Trophoblast cell (in vitro differentiated cells and primary cell): Measurements from ENCODE around the gene SARM1.

Source experiments
- DNase-seq, 2 donors: peaks; one replicate each; pipeline ENCODE4 v3.0.0-alpha.2; 2016
- H2AFZ ChIP-seq: 2 replicates; pipeline ENCODE4 v1.6.1; 2013; ENCODE audit warnings: low read length, moderate library complexity, mild to moderate bottlenecking; ENCODE audit not compliant: insufficient read depth, poor library complexity
- H2AK5ac ChIP-seq: 2 replicates; pipeline ENCODE4 v1.6.1; 2013; ENCODE audit warnings: mild to moderate bottlenecking, low read length
- H2BK120ac ChIP-seq: 2 replicates; pipeline ENCODE4 v1.6.1; 2013; ENCODE audit warnings: low read length, mild to moderate bottlenecking, moderate library complexity; ENCODE audit not compliant: insufficient read depth, poor library complexity
- H2BK12ac ChIP-seq: 2 replicates; pipeline ENCODE4 v1.6.1; 2013; ENCODE audit warnings: mild to moderate bottlenecking, low read length, moderate library complexity
- H2BK5ac ChIP-seq: 2 replicates; pipeline ENCODE4 v1.6.1; 2013; ENCODE audit warnings: low read length, low read depth, moderate library complexity, mild to moderate bottlenecking; ENCODE audit not compliant: poor library complexity
- H3K14ac ChIP-seq: 2 replicates; pipeline ENCODE4 v1.6.1; 2013; ENCODE audit warnings: mild to moderate bottlenecking, low read length
- H3K18ac ChIP-seq: 2 replicates; pipeline ENCODE4 v1.6.1; 2013; ENCODE audit warnings: mild to moderate bottlenecking, low read length
- H3K23ac ChIP-seq: 2 replicates; pipeline ENCODE4 v1.6.1; 2013; ENCODE audit warnings: low read length
- H3K27ac ChIP-seq: 2 replicates; pipeline ENCODE4 v1.5.1; 2013; ENCODE audit warnings: low read depth, mild to moderate bottlenecking, inconsistent platforms, low read length, moderate library complexity
- H3K27me3 ChIP-seq: 2 replicates; pipeline ENCODE4 v1.6.1; 2013; ENCODE audit warnings: inconsistent platforms, mild to moderate bottlenecking, low read length, moderate library complexity; ENCODE audit not compliant: insufficient read depth
- H3K36me3 ChIP-seq, 2 experiments: 1 replicate in 1 of 2; 2 replicates in 1 of 2; pipeline ENCODE4 v1.6.1; 2013; ENCODE audit warnings: low read length in 2 of 2, mild to moderate bottlenecking in 2 of 2, moderate library complexity in 1 of 2; ENCODE audit not compliant: insufficient read depth in 2 of 2, control insufficient read depth in 1 of 2
- H3K4ac ChIP-seq: 2 replicates; pipeline ENCODE4 v1.6.1; 2013; ENCODE audit warnings: low read depth, mild to moderate bottlenecking, low read length, moderate library complexity
- H3K4me1 ChIP-seq, 2 experiments: 1 replicate in 1 of 2; 2 replicates in 1 of 2; pipeline ENCODE4 v1.6.1; 2013; ENCODE audit warnings: low read length in 2 of 2, mild to moderate bottlenecking in 2 of 2, moderate library complexity in 1 of 2; ENCODE audit not compliant: insufficient read depth in 2 of 2, control insufficient read depth in 1 of 2
- H3K4me2 ChIP-seq: 2 replicates; pipeline ENCODE4 v1.6.1; 2013; ENCODE audit warnings: inconsistent platforms, mild to moderate bottlenecking, low read length, moderate library complexity
- H3K4me3 ChIP-seq: 2 replicates; pipeline ENCODE4 v1.5.1; 2013; ENCODE audit warnings: mild to moderate bottlenecking, low read depth, low read length, inconsistent platforms
- H3K79me1 ChIP-seq: one replicate; pipeline ENCODE4 v1.6.1; 2013; ENCODE audit warnings: low read length
- H3K79me2 ChIP-seq: 2 replicates; pipeline ENCODE4 v1.6.1; 2013; ENCODE audit warnings: low read length, mild to moderate bottlenecking; ENCODE audit not compliant: control insufficient read depth, insufficient read depth, poor library complexity
- H3K9ac ChIP-seq: 2 replicates; pipeline ENCODE4 v1.6.1; 2013; ENCODE audit warnings: mild to moderate bottlenecking, low read length
- H3K9me3 ChIP-seq: 2 replicates; pipeline ENCODE4 v1.6.1; 2013; ENCODE audit warnings: low read depth, mild to moderate bottlenecking, control low read depth, inconsistent platforms, low read length; ENCODE audit not compliant: insufficient read depth
- H4K12ac ChIP-seq: 2 replicates; pipeline ENCODE4 v1.6.1; 2013; ENCODE audit warnings: low read depth, mild to moderate bottlenecking, low read length, moderate library complexity
- H4K8ac ChIP-seq: 2 replicates; pipeline ENCODE4 v1.6.1; 2013; ENCODE audit warnings: low read depth, mild to moderate bottlenecking, low read length, moderate library complexity
- H4K91ac ChIP-seq: one replicate; pipeline ENCODE4 v1.6.1; 2013; ENCODE audit warnings: low read depth, mild to moderate bottlenecking, low read length, moderate library complexity
- WGBS: extraction: QIAGEN DNeasy Blood & Tissue Kit; methylation state at CpG from one replicate; pipeline ENCODE4 v1.1.7; 2013; ENCODE audit warnings: missing lambda C conversion rate; ENCODE audit not compliant: insufficient read length, insufficient coverage; ENCODE audit errors: extremely low coverage; 5-methylcytosine and 5-hydroxymethylcytosine counted together

Gene SARM1

DNA sequence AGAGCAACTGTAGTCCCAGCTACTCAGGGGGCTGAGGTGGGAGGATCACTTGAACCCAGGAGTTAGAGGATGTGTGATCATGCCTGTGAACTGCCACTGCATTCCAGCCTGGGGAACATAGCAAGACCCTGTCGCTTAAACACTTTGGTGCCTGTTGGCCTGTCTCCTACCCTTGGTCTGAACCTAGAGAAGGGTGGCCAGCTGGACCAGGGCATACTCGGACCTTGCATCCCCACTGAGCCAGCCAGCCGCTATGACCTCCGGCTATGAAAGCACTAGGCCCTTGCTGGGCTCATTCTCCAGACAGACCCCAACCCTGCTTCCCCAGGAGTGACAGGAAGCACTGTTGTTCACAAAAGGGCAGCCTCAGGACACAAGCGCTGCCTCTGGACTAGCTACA lies 40.8 kb upstream of the SARM1 start:
- Histone ChIP-seq H2BK5ac (no peak overlapping the region), H3K4ac (no peak overlapping the region), H2AFZ (no peak overlapping the region), H2BK12ac (no peak overlapping the region), H3K27me3 (no peaks in the 10 kb centered on the region), H3K79me2 (peaks cover 7% of the 10 kb centered on the region), H2AK5ac (no peak overlapping the region), H4K8ac (no peak overlapping the region), H3K14ac (no peak overlapping the region), H3K23ac (no peak overlapping the region), H3K18ac (no peak overlapping the region), H3K27ac (no peak overlapping the region), H3K4me1 (peaks cover 14 to 24% of the 10 kb centered on the region in 2 experiments), H4K12ac (no peak overlapping the region), H3K79me1 (peaks cover 6% of the 10 kb centered on the region), H3K4me2 (no peak overlapping the region), H3K4me3 (no peak overlapping the region), H3K36me3 (peaks cover 20 to 37% of the 10 kb centered on the region in 2 experiments), H3K9me3 (peaks cover 2% of the 10 kb centered on the region), H4K91ac (no peak overlapping the region), H2BK120ac (no peak overlapping the region), H3K9ac (no peak overlapping the region)
- no peak for DNase-seq
- WGBS, result no CpG with 5 or more reads among the region's 5 CpGs

DNA sequence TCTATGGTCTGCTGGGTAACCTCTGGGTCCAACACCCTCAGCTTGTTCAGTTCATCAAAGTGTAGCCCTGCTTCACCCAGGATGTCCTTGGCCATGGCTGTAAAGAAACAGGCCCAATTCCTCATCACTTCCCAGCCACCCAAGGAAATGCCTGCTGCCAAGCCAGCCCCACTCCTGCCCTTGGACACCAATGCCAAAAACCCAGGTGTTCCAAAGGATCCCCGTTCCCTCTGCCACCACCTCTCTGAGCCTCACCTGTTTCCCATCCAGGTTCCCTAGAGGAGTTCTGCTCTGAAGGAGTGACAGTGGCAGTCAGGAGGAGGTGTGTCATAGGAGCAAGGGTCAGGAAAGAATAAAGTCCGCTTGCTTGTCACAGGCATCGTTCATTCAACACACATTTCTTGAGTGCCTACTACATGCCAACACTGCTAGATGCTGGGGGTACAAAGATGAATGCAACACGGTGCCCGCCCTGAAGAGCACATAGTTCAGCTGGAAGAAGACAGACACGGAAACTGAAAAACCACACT lies 39.5 kb upstream of the SARM1 start:
- Histone ChIP-seq H4K91ac (no peak overlapping the region), H3K4me1 (peaks cover 17 to 23% of the 10 kb centered on the region in 2 experiments), H3K79me2 (peaks cover 18% of the 10 kb centered on the region), H3K14ac (no peak overlapping the region), H2AFZ (no peak overlapping the region), H3K9ac (no peak overlapping the region), H3K23ac (no peak overlapping the region), H3K79me1 (peaks cover 11% of the 10 kb centered on the region), H4K12ac (no peak overlapping the region), H2BK120ac (no peak overlapping the region), H3K18ac (no peak overlapping the region), H3K27me3 (no peaks in the 10 kb centered on the region), H3K36me3 (peaks cover 14 to 27% of the 10 kb centered on the region in 2 experiments), H2BK5ac (no peak overlapping the region), H3K4me2 (no peak overlapping the region), H3K4me3 (no peak overlapping the region), H2AK5ac (no peak overlapping the region), H4K8ac (no peak overlapping the region), H3K27ac (no peak overlapping the region), H2BK12ac (no peak overlapping the region), H3K4ac (no peak overlapping the region), H3K9me3 (peaks cover 2% of the 10 kb centered on the region)
- no peak for DNase-seq
- WGBS, result no CpG with 5 or more reads among the region's 6 CpGs

DNA sequence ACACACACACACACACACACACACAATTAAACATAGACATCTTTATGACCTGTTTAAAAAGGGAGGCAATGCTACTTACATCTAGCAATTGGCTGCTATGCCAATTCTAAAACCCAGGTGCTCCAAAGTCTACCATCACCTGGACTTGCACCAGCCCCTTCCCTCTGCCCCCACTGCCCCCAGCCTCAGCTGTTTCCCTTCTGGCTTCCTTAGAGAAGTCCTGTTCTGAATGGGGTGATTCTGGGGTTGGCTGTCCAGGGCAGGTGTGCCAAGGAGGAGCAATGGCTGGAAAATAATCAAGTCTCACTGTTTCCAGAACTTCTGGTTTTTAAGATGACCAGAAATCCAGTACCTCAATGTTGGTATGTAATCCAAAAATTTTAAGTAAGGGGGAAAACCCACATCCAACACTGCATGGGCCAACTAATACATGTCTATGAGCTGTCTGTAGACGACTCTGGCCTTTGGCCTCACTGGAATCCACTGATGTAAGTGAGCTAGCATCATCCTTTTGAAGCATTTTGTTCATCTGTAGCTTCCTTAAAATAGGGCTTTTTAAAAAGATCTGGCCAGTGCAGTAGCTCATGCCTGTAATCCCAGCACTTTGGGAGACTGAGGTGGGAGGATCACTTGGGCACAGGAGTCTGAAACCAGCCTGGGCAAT lies 38.3 kb upstream of the SARM1 start:
- no peak overlapping the region for H2AK5ac ChIP-seq
- H3K9me3 ChIP-seq, result peaks cover 2% of the 10 kb centered on the region
- H2BK120ac ChIP-seq, result no peak overlapping the region
- no peaks in the 10 kb centered on the region for H3K27me3 ChIP-seq
- H3K18ac ChIP-seq, result no peak overlapping the region
- no peak overlapping the region for H2BK12ac ChIP-seq
- H3K4me3 ChIP-seq, result no peak overlapping the region
- H3K4ac ChIP-seq, result no peak overlapping the region
- no peak overlapping the region for H3K23ac ChIP-seq
- no peak overlapping the region for H4K91ac ChIP-seq
- no CpG with 5 or more reads among the region's 1 CpG for WGBS
- no peak overlapping the region for H3K14ac ChIP-seq
- no peak overlapping the region for H3K9ac ChIP-seq
- no peak overlapping the region for H3K27ac ChIP-seq
- H3K79me1 ChIP-seq, result peaks cover 11% of the 10 kb centered on the region
- DNase-seq, result no peak
- H3K4me2 ChIP-seq, result no peak overlapping the region
- no peak overlapping the region for H2BK5ac ChIP-seq
- H4K12ac ChIP-seq, result no peak overlapping the region
- peaks cover 20 to 23% of the 10 kb centered on the region in 2 experiments for H3K4me1 ChIP-seq
- peaks cover 22% of the 10 kb centered on the region for H3K79me2 ChIP-seq
- H2AFZ ChIP-seq, result no peak overlapping the region
- H4K8ac ChIP-seq, result no peak overlapping the region
- peaks cover 12 to 20% of the 10 kb centered on the region in 2 experiments for H3K36me3 ChIP-seq

DNA sequence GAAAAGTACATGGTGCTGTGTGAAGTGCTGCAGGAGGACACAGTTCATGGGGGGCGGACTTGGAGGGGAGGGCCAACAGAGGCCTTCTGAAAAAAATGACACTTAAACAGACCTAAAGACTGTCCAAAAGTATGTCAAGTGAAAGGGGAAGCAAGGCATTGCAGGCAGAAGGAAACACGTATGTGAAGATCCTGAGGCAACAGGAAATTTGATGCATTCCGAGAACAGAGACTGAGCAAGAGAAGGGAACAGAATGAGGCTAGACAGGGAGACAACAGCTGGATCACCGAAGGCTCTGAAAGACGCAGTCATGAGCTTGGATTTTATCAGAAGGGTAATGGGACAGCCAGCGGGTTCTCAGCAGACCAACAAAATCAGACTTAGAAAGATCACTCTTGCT lies 37.3 kb upstream of the SARM1 start:
- no peak overlapping the region for H2BK120ac ChIP-seq
- WGBS, result no CpG with 5 or more reads among the region's 6 CpGs
- H3K18ac ChIP-seq, result no peak overlapping the region
- H2BK12ac ChIP-seq, result no peak overlapping the region
- H2BK5ac ChIP-seq, result no peak overlapping the region
- DNase-seq, result peak in 1 of 2 donors; percentile 39
- H3K79me2 ChIP-seq, result peaks cover 22% of the 10 kb centered on the region
- no peak overlapping the region for H3K14ac ChIP-seq
- no peak overlapping the region for H3K23ac ChIP-seq
- H3K4me1 ChIP-seq, result peaks cover 20 to 25% of the 10 kb centered on the region in 2 experiments
- no peak overlapping the region for H3K27ac ChIP-seq
- no peak overlapping the region for H4K8ac ChIP-seq
- H4K91ac ChIP-seq, result peak overlapping the region; percentile 49
- peaks cover 2% of the 10 kb centered on the region for H3K9me3 ChIP-seq
- peaks cover 12 to 19% of the 10 kb centered on the region in 2 experiments for H3K36me3 ChIP-seq
- H4K12ac ChIP-seq, result no peak overlapping the region
- H3K4me3 ChIP-seq, result no peak overlapping the region
- no peak overlapping the region for H2AFZ ChIP-seq
- peak overlapping the region; percentile 83 for H3K4me2 ChIP-seq
- H3K9ac ChIP-seq, result no peak overlapping the region
- peak overlapping the region; percentile 35 for H3K4ac ChIP-seq
- no peaks in the 10 kb centered on the region for H3K27me3 ChIP-seq
- H3K79me1 ChIP-seq, result peaks cover 11% of the 10 kb centered on the region
- H2AK5ac ChIP-seq, result peak overlapping the region; percentile 26
